HL-60 (cell line): ENCODE results near the gene SLC9A7.

Experiments used
- GABPA ChIP-seq: IDR thresholded peaks from 2 replicates; pipeline ENCODE4 v1.6.1; 2012; ENCODE audit warnings: low read depth
- POLR2AphosphoS5 ChIP-seq: IDR thresholded peaks from 2 replicates; pipeline ENCODE4 v1.6.1; 2012; ENCODE audit warnings: low read depth
- TF ChIP-seq, protein P1 (sequence below): IDR thresholded peaks from one replicate; pipeline ENCODE4 v1.5.1; 2011; ENCODE audit warnings: low read length, control low read depth, inconsistent platforms; ENCODE audit not compliant: insufficient read depth
- TF ChIP-seq, protein P2 (sequence below): IDR thresholded peaks from 2 replicates; pipeline ENCODE4 v1.6.1; 2012; ENCODE audit warnings: low read depth; ENCODE audit not compliant: insufficient replicate concordance

DNA sequence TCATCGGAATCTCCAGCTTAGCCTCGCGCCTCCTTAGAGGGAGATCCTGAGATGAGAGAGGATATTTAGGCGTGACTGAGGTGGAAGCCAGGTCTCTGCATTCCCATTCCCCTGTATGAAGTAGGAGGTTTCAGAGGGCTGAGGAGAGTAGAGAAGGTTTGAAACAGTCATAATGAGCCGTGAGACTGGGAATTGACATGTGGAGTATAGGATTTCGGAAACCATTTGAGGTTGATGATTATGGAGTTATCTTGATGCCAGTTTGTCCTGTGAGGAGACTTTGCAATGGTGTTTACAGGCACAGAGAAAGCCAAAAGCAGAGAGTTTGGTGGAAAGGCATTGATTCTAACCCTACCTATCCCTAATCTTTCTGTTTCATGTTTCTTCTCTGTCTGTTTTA lies 183.3 kb downstream of the SLC9A7 start:
- TF ChIP-seq, protein P1, sequence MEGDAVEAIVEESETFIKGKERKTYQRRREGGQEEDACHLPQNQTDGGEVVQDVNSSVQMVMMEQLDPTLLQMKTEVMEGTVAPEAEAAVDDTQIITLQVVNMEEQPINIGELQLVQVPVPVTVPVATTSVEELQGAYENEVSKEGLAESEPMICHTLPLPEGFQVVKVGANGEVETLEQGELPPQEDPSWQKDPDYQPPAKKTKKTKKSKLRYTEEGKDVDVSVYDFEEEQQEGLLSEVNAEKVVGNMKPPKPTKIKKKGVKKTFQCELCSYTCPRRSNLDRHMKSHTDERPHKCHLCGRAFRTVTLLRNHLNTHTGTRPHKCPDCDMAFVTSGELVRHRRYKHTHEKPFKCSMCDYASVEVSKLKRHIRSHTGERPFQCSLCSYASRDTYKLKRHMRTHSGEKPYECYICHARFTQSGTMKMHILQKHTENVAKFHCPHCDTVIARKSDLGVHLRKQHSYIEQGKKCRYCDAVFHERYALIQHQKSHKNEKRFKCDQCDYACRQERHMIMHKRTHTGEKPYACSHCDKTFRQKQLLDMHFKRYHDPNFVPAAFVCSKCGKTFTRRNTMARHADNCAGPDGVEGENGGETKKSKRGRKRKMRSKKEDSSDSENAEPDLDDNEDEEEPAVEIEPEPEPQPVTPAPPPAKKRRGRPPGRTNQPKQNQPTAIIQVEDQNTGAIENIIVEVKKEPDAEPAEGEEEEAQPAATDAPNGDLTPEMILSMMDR, result no peak
- no peak for TF ChIP-seq POLR2AphosphoS5
- TF ChIP-seq GABPA, result no peak
- TF ChIP-seq, protein P2, sequence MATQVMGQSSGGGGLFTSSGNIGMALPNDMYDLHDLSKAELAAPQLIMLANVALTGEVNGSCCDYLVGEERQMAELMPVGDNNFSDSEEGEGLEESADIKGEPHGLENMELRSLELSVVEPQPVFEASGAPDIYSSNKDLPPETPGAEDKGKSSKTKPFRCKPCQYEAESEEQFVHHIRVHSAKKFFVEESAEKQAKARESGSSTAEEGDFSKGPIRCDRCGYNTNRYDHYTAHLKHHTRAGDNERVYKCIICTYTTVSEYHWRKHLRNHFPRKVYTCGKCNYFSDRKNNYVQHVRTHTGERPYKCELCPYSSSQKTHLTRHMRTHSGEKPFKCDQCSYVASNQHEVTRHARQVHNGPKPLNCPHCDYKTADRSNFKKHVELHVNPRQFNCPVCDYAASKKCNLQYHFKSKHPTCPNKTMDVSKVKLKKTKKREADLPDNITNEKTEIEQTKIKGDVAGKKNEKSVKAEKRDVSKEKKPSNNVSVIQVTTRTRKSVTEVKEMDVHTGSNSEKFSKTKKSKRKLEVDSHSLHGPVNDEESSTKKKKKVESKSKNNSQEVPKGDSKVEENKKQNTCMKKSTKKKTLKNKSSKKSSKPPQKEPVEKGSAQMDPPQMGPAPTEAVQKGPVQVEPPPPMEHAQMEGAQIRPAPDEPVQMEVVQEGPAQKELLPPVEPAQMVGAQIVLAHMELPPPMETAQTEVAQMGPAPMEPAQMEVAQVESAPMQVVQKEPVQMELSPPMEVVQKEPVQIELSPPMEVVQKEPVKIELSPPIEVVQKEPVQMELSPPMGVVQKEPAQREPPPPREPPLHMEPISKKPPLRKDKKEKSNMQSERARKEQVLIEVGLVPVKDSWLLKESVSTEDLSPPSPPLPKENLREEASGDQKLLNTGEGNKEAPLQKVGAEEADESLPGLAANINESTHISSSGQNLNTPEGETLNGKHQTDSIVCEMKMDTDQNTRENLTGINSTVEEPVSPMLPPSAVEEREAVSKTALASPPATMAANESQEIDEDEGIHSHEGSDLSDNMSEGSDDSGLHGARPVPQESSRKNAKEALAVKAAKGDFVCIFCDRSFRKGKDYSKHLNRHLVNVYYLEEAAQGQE, result no peak
